ENCODE measurements around the gene DPM2. TPM values are rescaled to one million over a fixed set of nuclear protein-coding genes. Genes with fewer than 3 reads are reported as not detected.

The DPM2 gene
- total RNA-seq, 2 experiments from 2014 or later, result 44.1 to 46.6 TPM

DNA sequence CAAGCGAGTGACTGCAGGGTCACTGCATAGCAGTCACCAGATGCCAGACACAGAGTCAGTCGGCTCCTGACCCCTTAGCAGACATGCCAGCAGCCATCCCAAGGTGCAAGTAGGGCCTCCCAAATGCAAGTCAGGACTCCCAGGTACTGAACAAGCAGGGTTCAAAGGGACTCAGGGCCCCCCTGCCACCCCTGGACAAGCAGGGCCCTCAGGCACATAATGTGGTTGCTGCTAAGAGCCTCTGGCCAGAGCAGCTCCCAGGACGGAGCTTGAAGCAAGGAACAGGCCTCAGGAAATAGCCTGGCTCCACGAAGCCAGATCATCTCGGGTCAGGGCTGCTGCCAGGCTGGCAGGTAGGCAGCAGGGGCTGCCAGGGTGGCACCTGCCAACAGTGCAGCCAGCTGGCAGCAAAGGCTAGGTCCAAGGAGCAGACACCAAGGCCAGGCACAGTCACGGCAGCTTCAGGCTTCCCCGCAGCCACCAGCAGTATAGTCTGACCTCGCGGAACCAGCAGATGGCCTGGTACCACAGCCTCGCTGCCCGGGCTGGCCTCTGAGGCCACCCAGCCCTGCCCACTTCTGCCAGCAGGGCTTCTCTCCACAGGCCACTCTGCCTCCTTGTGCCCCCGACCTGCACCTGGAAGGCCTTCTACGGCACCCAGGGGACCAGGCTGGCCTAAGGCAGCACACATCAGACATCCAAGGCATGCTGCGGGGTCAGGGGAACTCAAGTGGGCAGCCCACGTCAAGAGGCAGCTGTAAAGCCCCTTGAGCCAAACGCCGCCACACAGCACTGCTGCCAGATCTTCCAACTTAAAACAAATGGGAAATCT is 35.7 kb upstream of the DPM2 start:
- ChIA-PET CTCF (interaction anchor here (0.9 to 8.1 kb wide), 6 partner anchors 10 to 61 kb away, joined by 3 to 55 read pairs (median 6); no protein-coding TSS in a partner anchor), POLR2A (no interaction called here)
- peak overlapping the region; percentile 97 for H3K4me3 Mint-ChIP-seq
- H3K27me3 Mint-ChIP-seq, result no peaks in the 10 kb centered on the region
- H3K36me3 Mint-ChIP-seq (ENCODE audit: low read depth), result peaks cover 34% of the 10 kb centered on the region
- H3K9me3 Mint-ChIP-seq (ENCODE audit: low read depth), result no peaks in the 10 kb centered on the region
- intact Hi-C loops (cut with DNase I, micrococcal nuclease), result loop anchor here in 1 of 2 experiments (5.0 kb wide), 1 partner anchor 36 kb away; the partner anchor contains the start of gene DPM2
- H3K27ac Mint-ChIP-seq, result peak overlapping the region; percentile 96
- peaks cover 91% of the 10 kb centered on the region for H3K4me1 Mint-ChIP-seq
- ATAC-seq, result no peak
- DNase-seq, result peak; percentile 30

DNA sequence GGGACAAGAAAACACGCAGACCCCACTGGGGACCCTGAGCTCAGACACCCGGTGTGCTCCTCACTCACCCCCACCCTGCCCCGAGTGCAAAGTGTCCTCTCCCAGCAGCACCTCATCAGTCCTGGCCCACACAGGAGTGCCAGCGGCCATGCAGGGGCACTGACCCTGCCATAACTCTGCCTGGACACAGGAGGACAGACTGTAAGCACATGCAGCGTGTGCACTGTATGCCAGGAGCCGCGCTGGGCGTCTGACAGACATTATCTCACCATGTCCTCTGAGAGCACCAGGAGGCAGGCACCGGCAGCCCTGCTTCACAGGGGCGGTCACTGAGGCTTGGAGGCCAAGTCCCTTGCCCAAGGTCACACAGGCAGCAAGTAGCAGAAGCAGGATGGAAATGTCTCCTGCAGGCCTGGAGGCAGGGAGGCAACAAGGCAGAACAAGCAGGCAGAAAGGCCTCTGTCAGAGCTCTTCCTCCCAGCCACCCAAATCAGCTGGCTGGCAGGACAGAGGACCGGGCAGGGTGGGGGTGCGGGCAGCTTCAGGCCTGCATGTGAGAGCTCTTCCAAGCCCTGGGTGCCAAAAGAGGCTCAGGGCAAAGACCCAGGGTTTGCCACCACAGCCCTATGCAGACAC is 34.7 kb upstream of the DPM2 start:
- Mint-ChIP-seq H3K9me3 (ENCODE audit: low read depth) (no peaks in the 10 kb centered on the region), H3K36me3 (ENCODE audit: low read depth) (peaks cover 30% of the 10 kb centered on the region), H3K27me3 (no peaks in the 10 kb centered on the region), H3K4me3 (peak overlapping the region; percentile 97), H3K4me1 (peaks cover 96% of the 10 kb centered on the region), H3K27ac (peak overlapping the region; percentile 77)
- intact Hi-C loops (cut with DNase I, micrococcal nuclease), result loop anchor here in 1 of 2 experiments (5.0 kb wide), 1 partner anchor 35 kb away; the partner anchor contains the start of gene DPM2
- CTCF ChIA-PET, result interaction anchor here (0.6 to 3.6 kb wide), 5 partner anchors 9 to 57 kb away, joined by 3 to 11 read pairs (median 3); partner anchors contain the start of gene EEIG1
- ATAC-seq (no peak), DNase-seq (no peak)
- POLR2A ChIA-PET, result no interaction called here

DNA sequence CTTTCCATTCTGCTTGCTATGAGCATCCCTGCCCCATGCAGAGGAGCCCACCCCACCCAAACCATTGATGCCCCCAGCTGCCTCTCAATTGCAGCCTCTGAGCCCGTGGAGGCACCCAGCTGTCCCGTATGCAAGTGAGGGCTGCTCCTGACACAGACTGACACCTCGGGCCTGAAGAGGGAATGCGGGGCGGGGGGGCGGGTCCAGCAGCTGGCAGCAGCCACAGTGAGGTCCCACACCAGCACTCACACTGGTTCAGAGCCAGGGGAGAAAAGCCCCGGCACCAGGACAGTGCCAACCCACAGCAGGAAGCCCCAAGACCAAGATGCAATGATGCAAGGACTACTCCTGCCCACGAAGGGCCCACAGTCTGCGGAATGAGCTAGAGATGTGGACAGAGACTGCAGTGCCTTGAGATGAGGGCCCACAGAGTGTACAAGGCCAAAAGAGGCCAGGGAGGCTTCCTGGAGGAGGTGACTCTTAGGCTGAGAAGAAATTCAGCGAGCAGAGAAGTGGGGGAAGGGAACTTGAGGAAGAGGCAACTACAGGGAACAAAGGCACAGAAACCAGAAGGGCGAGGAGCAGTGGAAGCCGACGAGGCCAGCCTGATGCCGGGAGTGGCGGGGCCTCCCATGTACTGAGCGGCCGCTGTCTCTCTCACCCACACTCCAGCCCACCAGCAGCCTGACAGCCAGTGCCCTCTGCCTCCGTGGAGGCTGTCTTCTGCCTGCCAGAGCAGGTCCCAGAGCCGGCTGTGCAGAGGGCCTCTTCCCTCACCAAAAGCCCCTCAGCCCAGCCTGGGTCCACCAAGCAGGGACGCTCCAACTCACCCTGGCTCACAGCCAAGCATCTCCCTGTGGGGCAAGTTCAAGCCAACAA is 33.9 kb upstream of the DPM2 start:
- intact Hi-C loops (cut with DNase I, micrococcal nuclease), result loop anchor here in 1 of 2 experiments (5.0 kb wide), 1 partner anchor 34 kb away; the partner anchor contains the start of gene DPM2
- ChIA-PET CTCF (interaction anchor here (0.6 to 3.6 kb wide), 8 partner anchors 10 to 86 kb away, joined by 3 to 11 read pairs (median 4); partner anchors contain the start of gene EEIG1), POLR2A (interaction anchor here (1.1 kb wide), 1 partner anchor 10 kb away, joined by 3 read pairs; no protein-coding TSS in a partner anchor)
- H3K27ac Mint-ChIP-seq, result peak overlapping the region; percentile 92
- ATAC-seq (peak; percentile 1), DNase-seq (peak; percentile 54)
- H3K4me1 Mint-ChIP-seq, result peaks cover 98% of the 10 kb centered on the region
- no peaks in the 10 kb centered on the region for H3K9me3 Mint-ChIP-seq (ENCODE audit: low read depth)
- peaks cover 30% of the 10 kb centered on the region for H3K36me3 Mint-ChIP-seq (ENCODE audit: low read depth)
- peak overlapping the region; percentile 97 for H3K4me3 Mint-ChIP-seq
- H3K27me3 Mint-ChIP-seq, result no peaks in the 10 kb centered on the region

DNA sequence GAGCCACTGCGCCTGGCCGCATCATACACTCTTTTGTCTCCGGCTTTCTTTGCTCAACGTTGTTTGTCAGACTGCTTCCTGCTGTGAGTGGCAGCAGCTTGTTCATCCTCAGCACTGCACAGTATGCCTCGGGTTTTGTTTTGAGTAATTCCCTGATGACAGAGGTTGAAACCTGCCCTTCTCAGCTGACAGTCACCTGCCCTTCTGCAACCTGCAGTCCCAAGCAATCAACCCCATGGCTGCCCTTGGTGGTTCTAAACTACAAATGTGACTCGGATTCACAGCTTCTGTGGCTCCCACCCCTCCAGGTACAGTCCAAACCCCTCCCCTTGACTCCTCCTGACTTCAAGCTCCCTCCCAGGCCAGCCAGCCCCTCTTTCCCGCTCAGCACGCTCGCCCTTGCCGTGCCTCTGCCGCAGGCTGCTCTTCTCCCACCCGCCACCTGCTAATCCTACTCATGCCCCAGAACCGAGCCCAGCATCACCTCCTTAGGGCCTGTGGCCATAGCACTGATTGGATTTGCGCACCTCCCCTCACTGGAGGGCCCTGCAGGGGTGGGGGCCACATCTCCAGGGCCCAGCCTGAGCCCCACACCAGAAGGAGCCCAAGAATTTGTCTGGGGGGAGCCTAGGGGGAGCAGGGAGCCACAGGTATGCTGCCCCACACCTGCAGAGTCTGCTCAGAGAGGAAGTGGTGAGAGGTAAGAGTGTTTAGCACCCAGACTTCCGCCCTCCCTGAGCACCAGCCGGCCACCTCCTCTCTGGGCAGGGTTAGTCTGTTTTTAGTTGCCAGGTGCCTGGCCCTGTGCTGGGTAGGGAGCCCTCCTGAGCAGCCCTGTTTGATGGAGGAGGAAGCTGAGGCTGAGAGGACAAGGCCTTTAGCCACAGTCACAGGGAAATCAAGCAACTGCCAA is 33.0 kb upstream of the DPM2 start:
- ATAC-seq (peak; percentile 76), DNase-seq (peak; percentile 87)
- ChIA-PET POLR2A (interaction anchor here (0.8 to 1.8 kb wide), 6 partner anchors 8 to 63 kb away, joined by 3 to 9 read pairs (median 4); partner anchors contain the start of gene EEIG1), CTCF (interaction anchor here (0.6 to 3.6 kb wide), 12 partner anchors 8 to 847 kb away, joined by 3 to 11 read pairs (median 4); partner anchors contain the start of gene ENDOG)
- peaks cover 28% of the 10 kb centered on the region for H3K36me3 Mint-ChIP-seq (ENCODE audit: low read depth)
- intact Hi-C loops (cut with DNase I, micrococcal nuclease), result loop anchor here (1.0 to 5.0 kb wide), 8 partner anchors 9 to 98 kb away; partner anchors contain the start of genes DPM2 (in 1 of the 2) and SLC25A25 (in 1 of the 2)
- peaks cover 97% of the 10 kb centered on the region for H3K4me1 Mint-ChIP-seq
- H3K4me3 Mint-ChIP-seq, result peak overlapping the region; percentile 69
- H3K27me3 Mint-ChIP-seq, result no peaks in the 10 kb centered on the region
- no peaks in the 10 kb centered on the region for H3K9me3 Mint-ChIP-seq (ENCODE audit: low read depth)
- H3K27ac Mint-ChIP-seq, result peak overlapping the region; percentile 92

DNA sequence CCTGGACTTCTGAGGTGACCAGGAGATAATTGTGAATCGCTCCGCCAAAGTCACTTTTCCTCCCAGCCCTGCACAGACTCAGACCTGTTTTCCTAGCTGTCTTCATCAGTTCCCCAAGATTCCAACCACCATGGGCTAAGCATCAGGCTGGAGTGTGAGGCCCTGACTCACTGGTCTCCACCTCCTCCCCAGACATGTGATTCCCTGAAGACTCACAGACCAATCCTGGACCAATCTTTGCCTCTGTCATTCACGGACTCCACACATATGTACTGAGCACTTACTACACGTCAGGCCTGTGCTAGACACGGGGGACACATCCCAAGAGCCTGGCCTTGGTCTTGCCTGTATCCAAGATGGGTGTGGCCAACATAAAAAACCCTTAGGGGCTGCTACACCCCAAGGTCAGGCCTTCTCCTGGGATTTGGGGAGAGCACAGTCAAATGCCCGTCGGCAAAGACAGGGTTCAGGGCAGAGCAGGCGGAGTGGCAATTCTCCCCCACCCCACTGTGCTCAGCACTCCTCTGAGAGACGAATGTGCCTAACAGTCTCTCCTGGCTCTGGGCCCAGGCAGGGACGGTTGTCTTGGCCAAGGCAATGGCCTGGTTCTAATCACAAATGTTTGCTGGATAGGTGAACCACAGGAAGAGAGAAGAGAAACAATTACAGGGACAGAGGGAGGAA is 31.2 kb upstream of the DPM2 start:
- DNase-seq (peak; percentile 54), ATAC-seq (peak; percentile 14)
- CTCF ChIA-PET, result interaction anchor here (3.6 kb wide), 1 partner anchor 16 kb away, joined by 11 read pairs; no protein-coding TSS in a partner anchor
- H3K4me3 Mint-ChIP-seq, result peak overlapping the region; percentile 69
- intact Hi-C loops (cut with DNase I, micrococcal nuclease), result loop anchor here in 1 of 2 experiments (1.0 kb wide), 1 partner anchor 14 kb away; no protein-coding TSS in a partner anchor
- no peaks in the 10 kb centered on the region for H3K27me3 Mint-ChIP-seq
- POLR2A ChIA-PET, result interaction anchor here (1.8 kb wide), 1 partner anchor 14 kb away, joined by 9 read pairs; no protein-coding TSS in a partner anchor
- H3K27ac Mint-ChIP-seq, result peak overlapping the region; percentile 92
- peaks cover 24% of the 10 kb centered on the region for H3K36me3 Mint-ChIP-seq (ENCODE audit: low read depth)
- H3K9me3 Mint-ChIP-seq (ENCODE audit: low read depth), result no peaks in the 10 kb centered on the region
- H3K4me1 Mint-ChIP-seq, result peaks cover 99% of the 10 kb centered on the region

DNA sequence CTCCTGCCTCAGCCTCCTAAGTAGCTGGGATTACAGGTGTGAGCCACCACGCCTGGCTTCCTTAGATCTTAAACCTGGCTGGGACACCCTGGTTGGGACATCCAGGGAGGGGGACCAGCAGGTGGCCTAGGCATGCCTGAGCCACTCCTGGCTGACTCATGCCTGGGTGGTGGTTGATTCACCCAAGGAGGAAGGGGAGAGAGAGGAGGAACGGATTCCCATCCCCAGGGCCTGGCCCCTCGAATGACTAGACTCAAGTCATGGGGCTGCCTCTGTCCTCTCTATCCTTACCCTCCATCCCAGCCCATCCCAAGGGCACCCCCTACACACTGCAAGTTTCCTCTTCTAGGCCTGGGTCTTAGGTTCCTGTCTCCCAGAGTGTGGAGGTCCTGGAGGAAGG is 30.4 kb upstream of the DPM2 start:
- H3K27ac Mint-ChIP-seq, result peak overlapping the region; percentile 92
- H3K4me1 Mint-ChIP-seq, result peaks cover 99% of the 10 kb centered on the region
- ATAC-seq, result peak; percentile 7
- peaks cover 28% of the 10 kb centered on the region for H3K36me3 Mint-ChIP-seq (ENCODE audit: low read depth)
- CTCF ChIA-PET, result interaction anchor here (0.6 to 2.1 kb wide), 2 partner anchors 13 to 67 kb away, joined by 3 to 9 read pairs; partner anchors contain the start of gene EEIG1
- POLR2A ChIA-PET, result interaction anchor here (0.7 kb wide), 1 partner anchor 65 kb away, joined by 3 read pairs; no protein-coding TSS in a partner anchor
- peak; percentile 76 for DNase-seq
- no peaks in the 10 kb centered on the region for H3K27me3 Mint-ChIP-seq
- no peaks in the 10 kb centered on the region for H3K9me3 Mint-ChIP-seq (ENCODE audit: low read depth)
- peak overlapping the region; percentile 69 for H3K4me3 Mint-ChIP-seq
- intact Hi-C loops (cut with DNase I, micrococcal nuclease), result no loop called here

DNA sequence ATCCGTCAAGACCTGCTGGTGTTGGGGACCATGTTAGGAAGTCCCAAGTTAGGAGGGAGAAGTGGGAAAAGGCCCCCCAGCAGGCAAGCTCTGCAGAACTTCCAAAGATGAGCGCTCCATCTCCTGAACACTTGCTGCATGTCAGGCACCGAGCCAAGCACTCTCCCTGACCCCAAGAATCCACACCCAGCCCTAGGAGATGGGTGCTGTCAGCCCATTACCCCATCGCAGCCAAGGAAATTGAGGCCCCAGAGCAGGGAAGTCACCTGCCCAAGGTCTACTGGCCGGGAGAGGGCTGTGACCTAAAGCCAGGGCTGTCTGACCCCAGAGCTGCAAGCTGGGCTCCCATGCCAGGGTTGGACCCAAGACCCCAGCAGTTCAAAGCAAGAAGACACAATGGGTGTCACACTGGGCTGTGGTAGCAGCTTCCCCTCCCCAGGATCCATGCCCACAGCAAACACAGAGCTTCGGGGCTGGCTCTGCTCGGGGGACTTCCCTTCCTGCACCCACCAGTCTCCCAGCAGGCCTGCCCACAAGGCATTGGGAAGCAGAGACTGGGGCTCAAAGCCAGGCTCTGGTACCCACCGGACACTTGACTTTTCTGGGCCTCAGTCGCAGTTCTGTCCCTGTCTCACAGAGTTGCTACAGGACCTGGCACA is 29.6 kb upstream of the DPM2 start:
- peak overlapping the region; percentile 69 for H3K4me3 Mint-ChIP-seq
- intact Hi-C loops (cut with DNase I, micrococcal nuclease), result no loop called here
- no peaks in the 10 kb centered on the region for H3K9me3 Mint-ChIP-seq (ENCODE audit: low read depth)
- H3K4me1 Mint-ChIP-seq, result peaks cover 99% of the 10 kb centered on the region
- ChIA-PET POLR2A (interaction anchor here (0.7 kb wide), 1 partner anchor 66 kb away, joined by 3 read pairs; no protein-coding TSS in a partner anchor), CTCF (interaction anchor here (0.6 to 2.1 kb wide), 2 partner anchors 14 to 67 kb away, joined by 3 to 9 read pairs; partner anchors contain the start of gene EEIG1)
- ATAC-seq (no peak), DNase-seq (no peak)
- H3K36me3 Mint-ChIP-seq (ENCODE audit: low read depth), result peaks cover 28% of the 10 kb centered on the region
- no peaks in the 10 kb centered on the region for H3K27me3 Mint-ChIP-seq
- H3K27ac Mint-ChIP-seq, result peak overlapping the region; percentile 92

DNA sequence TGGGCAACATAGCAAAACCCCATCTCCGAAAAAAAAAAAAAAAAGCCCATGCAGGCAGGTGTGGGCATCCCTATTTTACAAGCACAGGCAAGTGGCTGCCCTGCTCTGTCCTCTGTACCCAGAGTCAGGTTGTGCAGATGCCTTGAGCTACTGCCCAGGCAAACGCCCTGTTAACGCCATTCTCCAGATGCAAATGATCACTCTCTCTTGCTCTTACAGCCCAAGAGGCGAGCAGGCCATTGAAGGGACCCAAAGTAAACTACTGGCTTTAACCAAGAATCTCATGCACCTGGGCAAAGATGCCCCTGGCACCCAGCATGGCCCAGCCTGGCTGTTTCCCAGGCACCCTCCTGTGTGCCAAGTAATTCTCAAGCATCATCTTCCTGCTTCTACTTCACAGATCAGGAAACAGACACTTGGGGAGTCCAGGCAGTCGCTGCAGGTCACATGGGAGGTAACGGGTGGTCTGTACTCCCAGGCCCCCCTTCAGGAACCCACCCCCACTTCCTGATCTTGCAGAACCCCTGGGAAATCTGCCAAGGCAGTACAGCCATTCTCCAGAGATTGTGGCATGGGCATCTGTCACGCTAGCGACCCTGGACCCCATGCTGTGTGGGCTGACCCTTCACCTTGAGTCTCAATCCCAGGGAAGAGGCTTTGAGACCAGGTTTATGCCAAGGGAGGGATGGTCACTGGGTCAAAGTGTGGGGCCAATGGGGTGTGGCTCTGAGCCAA is 28.9 kb upstream of the DPM2 start:
- H3K27me3 Mint-ChIP-seq, result no peaks in the 10 kb centered on the region
- H3K27ac Mint-ChIP-seq, result peak overlapping the region; percentile 98
- DNase-seq, result no peak
- intact Hi-C loops (cut with DNase I, micrococcal nuclease), result no loop called here
- H3K36me3 Mint-ChIP-seq (ENCODE audit: low read depth), result peaks cover 30% of the 10 kb centered on the region
- ChIA-PET POLR2A (interaction anchor here (1.0 kb wide), 1 partner anchor 65 kb away, joined by 3 read pairs; no protein-coding TSS in a partner anchor), CTCF (interaction anchor here (2.1 kb wide), 1 partner anchor 68 kb away, joined by 9 read pairs; no protein-coding TSS in a partner anchor)
- ATAC-seq, result no peak
- no peaks in the 10 kb centered on the region for H3K9me3 Mint-ChIP-seq (ENCODE audit: low read depth)
- H3K4me3 Mint-ChIP-seq, result peak overlapping the region; percentile 22
- peaks cover 99% of the 10 kb centered on the region for H3K4me1 Mint-ChIP-seq
